Measurements from ENCODE around the gene SPATA6L.

GRCh38 chr9:4661165-4661564 lies 5.1 kb downstream of the SPATA6L start:
- TF ChIP-seq, protein P1, sequence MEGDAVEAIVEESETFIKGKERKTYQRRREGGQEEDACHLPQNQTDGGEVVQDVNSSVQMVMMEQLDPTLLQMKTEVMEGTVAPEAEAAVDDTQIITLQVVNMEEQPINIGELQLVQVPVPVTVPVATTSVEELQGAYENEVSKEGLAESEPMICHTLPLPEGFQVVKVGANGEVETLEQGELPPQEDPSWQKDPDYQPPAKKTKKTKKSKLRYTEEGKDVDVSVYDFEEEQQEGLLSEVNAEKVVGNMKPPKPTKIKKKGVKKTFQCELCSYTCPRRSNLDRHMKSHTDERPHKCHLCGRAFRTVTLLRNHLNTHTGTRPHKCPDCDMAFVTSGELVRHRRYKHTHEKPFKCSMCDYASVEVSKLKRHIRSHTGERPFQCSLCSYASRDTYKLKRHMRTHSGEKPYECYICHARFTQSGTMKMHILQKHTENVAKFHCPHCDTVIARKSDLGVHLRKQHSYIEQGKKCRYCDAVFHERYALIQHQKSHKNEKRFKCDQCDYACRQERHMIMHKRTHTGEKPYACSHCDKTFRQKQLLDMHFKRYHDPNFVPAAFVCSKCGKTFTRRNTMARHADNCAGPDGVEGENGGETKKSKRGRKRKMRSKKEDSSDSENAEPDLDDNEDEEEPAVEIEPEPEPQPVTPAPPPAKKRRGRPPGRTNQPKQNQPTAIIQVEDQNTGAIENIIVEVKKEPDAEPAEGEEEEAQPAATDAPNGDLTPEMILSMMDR (conservative IDR thresholded peaks at IDR 0.05 in 1 of 2, IDR thresholded peaks at IDR 0.05 in 1 of 2; ENCODE audit: extremely low read depth in 1 of 2, insufficient read depth in 1 of 2, low read depth in 1 of 2, low read length in 2 of 2), result no peak
- no peak for TF ChIP-seq EZH2 (IDR thresholded peaks at IDR 0.05; ENCODE audit: borderline replicate concordance, low read length)

All from mammary epithelial cell (primary cell).